Calu3 (cell line): ENCODE results near the gene KCNIP3. TPM values are rescaled to one million over a fixed set of nuclear protein-coding genes. Genes with fewer than 3 reads are reported as not detected.
"Not testable (repeated sequence)": the region's sequence is repeated elsewhere in the genome, so short reads cannot be mapped to it uniquely, and the experiment has no call there.

Source experiments
- BruUV-seq: library from RNA; stranded (reverse); fragments of 400-500 nt; replicated peaks from 2 replicates; lab custom pipeline; 2021; lab: Mats Ljungman, UMichigan
- CTCF ChIA-PET: fragments of 300-600 bp; sonication (Branson Sonifier 250); formaldehyde crosslinking; loops from one replicate; lab custom pipeline; 2022; ENCODE audit warnings: antibody characterized with exemption; lab: Charles Lee
- DNase-seq: peaks from one replicate; pipeline ENCODE4 v3.0.0; 2022
- H3K27ac Mint-ChIP-seq: one replicate; pipeline ENCODE4 v1.8.0; 2022; ENCODE audit warnings: mixed read lengths; ENCODE audit not compliant: unreplicated experiment
- H3K27me3 Mint-ChIP-seq: one replicate; pipeline ENCODE4 v1.8.0; 2022; ENCODE audit warnings: mixed read lengths; ENCODE audit not compliant: unreplicated experiment
- H3K36me3 Mint-ChIP-seq: one replicate; pipeline ENCODE4 v1.8.0; 2022; ENCODE audit warnings: mild to moderate bottlenecking, moderate library complexity, mixed read lengths; ENCODE audit not compliant: insufficient read depth, unreplicated experiment
- H3K4me1 Mint-ChIP-seq: one replicate; pipeline ENCODE4 v1.8.0; 2022; ENCODE audit warnings: mild to moderate bottlenecking, low read depth, mixed read lengths; ENCODE audit not compliant: unreplicated experiment
- H3K4me3 Mint-ChIP-seq: one replicate; pipeline ENCODE4 v1.8.0; 2022; ENCODE audit warnings: mild to moderate bottlenecking, low read depth, moderate library complexity, mixed read lengths; ENCODE audit not compliant: unreplicated experiment
- H3K9me3 Mint-ChIP-seq: one replicate; pipeline ENCODE4 v1.8.0; 2022; ENCODE audit warnings: low read depth, mixed read lengths; ENCODE audit not compliant: unreplicated experiment
- intact Hi-C: fragments of 100-400 bp; cut with micrococcal nuclease; formaldehyde crosslinking; loops from one replicate; pipeline ENCODE4 v1.10.0; 2022; ENCODE audit not compliant: unreplicated experiment
- total RNA-seq: library from RNA; stranded (reverse); gene quantifications from 2 replicates; pipeline ENCODE4 v1.2.3, GENCODE V29; 2022

Gene KCNIP3
- total RNA-seq, 1 experiment from 2014 or later = 1.1 TPM

- H3K9me3 Mint-ChIP-seq, H3K27me3 Mint-ChIP-seq, BruUV-seq, H3K36me3 Mint-ChIP-seq, H3K4me3 Mint-ChIP-seq, CTCF ChIA-PET, intact Hi-C loops: not testable (repeated sequence)
- peak; percentile 86 for DNase-seq
- Mint-ChIP-seq H3K4me1 (peaks cover 10% of the 10 kb centered on the region), H3K27ac (peak overlapping the region; percentile 52)
Observed at GRCh38 chr2:95434507-95435076, 137.4 kb downstream of the KCNIP3 start.

- H3K9me3 Mint-ChIP-seq, CTCF ChIA-PET, H3K27ac Mint-ChIP-seq, BruUV-seq, H3K36me3 Mint-ChIP-seq, H3K27me3 Mint-ChIP-seq, intact Hi-C loops, H3K4me3 Mint-ChIP-seq, DNase-seq: not testable (repeated sequence)
- peaks cover 10% of the 10 kb centered on the region for H3K4me1 Mint-ChIP-seq
Observed at GRCh38 chr2:95435162-95435871, 138.2 kb downstream of the KCNIP3 start.

Other genes with a start within 250 kb of the KCNIP3 start
- gene MRPS5, start 175.5 kb upstream of the KCNIP3 start, total RNA-seq = 67.9 and 71.5 TPM in 2 replicates
- gene ZNF514, start 137.5 kb upstream of the KCNIP3 start, total RNA-seq = 14.0 and 17.4 TPM in 2 replicates
- gene ZNF2, start 131.5 kb upstream of the KCNIP3 start, total RNA-seq = 3.5 and 4.8 TPM in 2 replicates
- gene ZNF892, start 89.8 kb upstream of the KCNIP3 start, total RNA-seq = 6.2 and 6.6 TPM in 2 replicates
- gene PROM2, start 22.9 kb upstream of the KCNIP3 start, total RNA-seq = 24.7 and 29.9 TPM in 2 replicates
- gene FAHD2A, start 105.4 kb downstream of the KCNIP3 start, total RNA-seq = 26.8 and 29.1 TPM in 2 replicates
- gene TRIM43B, start 187.4 kb downstream of the KCNIP3 start, total RNA-seq = not detected in 2 replicates